ENCODE measurements around the gene CNGA2.
"Not testable (repeated sequence)": the region's sequence is repeated elsewhere in the genome, so short reads cannot be mapped to it uniquely, and the experiment has no call there.

The CNGA2 gene

DNA sequence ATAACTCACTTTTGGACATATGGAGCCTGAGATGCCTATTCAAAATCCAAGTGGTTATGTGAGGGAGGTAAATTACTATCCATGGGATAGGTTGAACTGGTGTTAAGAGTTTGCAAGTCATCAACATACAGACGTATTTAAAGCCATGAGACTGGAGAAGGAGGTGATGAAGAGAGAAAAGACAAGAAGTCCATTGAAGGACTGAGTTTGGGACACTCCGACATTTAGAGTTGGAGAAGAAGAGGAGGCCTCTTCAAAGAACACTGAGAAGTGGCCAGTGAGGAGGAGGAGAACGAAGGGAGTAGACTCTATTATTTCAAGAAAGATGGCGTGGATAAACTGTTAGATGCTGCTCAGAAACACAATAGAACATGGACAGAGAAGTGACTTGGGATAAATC lies at the start of gene CNGA2:
TSS of gene CNGA2 (plus strand) at position 301 of the 400 bp plus-strand sequence. CDS start 3,738 bp downstream, outside the sequence.
- DNase-seq (ENCODE audit: low read depth) = no peak

DNA sequence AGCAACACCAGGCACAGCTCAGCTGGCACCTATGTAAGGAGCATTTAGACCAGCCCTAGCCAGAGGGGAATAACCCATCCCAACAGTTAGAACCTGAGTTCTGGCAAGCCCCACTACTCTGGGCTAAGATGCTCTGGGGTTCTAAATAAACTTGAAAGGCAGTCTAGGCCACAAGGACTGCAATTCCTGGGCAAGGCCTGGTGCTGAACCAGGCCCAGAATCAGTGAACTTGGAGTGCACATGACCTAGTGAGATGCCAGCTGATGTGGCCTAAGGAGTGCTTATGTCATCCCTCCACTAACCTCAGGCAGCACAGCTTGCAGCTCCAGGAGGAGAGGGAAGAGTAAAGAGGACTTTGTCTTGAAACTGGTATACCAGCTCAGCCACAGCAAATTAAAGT lies 46.9 kb upstream of the CNGA2 start:
- DNase-seq (ENCODE audit: low read depth) = no peak

DNA sequence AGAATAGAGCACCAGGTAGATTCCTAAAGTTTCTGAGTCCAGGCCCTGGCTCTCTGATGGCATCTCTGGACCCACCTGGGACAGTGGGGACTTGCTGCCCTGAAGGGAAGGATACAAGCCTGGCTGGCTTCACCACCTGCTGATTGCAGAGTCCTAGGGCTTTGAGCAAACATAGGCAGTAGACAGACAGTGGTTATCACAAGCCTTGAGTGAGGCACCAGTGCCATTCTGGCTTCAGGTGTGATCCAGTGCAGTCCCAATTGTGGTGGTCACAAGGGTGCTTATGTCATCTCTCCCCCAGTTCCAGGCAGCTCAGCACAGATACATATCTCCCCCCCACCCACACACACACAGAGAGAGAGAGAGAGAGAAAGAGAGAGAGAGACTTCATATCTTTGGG lies 45.9 kb upstream of the CNGA2 start:
- no peak for DNase-seq (ENCODE audit: low read depth)

DNA sequence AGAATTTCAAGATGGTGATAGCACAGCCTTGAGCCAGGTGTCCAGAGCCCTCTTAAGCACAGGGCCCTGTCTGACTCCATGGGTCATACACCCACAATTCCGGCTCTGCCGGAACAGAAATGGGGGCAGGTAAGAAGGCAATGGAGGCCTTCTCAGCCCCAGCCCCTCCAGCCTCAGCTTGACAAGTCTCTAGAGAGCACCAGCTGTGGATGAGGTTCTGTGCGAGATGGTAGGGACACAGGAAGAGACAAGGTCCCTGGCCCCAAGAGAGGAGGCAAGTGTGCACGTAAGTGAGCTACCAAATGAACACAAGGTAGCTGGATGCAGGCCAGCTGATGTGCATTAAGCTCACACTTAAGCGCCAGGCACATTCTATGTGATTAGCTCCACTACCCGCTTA lies 41.7 kb upstream of the CNGA2 start:
- no peak for DNase-seq (ENCODE audit: low read depth)

DNA sequence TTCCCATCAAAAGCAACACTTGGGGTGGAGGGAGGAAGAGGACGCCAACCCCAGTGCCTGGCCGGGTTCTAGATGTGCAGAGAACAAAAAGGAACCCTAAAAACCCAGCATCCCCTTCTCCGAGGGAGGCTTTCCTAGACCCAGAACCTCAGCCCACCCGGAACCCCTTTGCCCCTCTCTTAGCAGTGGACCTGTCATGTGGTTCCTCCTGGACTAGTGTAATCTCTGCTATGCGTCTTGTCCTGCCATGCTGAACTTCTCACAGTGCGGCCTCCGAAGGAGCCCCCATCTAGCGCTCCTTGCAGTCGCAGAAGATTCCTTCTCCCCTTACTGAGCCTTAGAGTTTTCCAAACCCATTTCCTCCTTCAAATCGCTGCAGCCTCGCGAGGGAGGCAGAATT lies 40.4 kb upstream of the CNGA2 start:
- no peak for DNase-seq (ENCODE audit: low read depth)

DNA sequence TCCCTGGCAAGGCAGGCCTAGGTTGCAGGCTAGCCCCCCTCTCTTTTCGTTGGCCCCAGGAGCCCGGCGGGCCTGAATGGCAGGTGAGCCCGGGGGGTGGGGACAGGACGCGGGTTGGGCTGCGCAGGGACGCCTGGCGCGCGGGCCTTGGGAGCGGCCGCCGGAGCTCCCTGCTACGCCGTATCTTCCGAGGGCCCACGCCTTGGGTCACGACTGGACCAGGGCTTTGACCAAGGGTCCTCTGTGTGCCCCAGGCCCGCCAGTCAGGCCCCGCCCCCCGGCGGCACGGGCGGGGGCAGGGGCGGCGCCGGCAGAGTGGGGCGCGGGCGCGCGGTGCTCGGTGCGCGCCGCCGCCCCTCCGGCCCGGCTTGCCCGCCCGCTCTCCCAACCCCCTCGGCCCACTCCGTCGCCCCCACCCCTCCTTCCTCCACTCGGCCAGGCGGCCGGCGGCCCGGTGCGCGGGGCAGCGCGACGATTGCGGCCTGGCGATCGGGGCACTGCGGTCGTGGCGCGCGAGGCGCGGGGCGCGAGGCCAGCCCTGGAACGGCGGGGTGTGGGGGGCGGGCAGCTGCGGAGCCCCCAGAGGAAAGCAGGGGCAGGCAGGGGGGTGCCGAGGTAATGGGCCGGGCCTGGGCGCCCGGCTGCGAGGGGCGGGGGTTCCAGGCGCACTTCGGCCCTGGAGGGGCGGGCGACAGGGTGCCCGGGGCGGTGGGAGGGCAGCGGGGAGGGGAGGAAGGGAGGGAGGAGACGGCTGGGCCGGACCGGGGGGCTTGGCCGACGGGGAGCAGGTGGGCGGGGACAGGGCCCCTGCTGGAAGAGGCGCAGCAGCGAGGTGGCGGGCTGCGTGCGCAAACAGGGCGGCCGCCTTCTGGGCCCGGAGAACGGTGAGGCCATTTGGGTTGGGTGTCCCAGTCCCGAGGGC lies 39.6 kb upstream of the CNGA2 start, which contains the start of gene PRRG3:
TSS of gene PRRG3 (plus strand) at position 798 of the 922 bp plus-strand sequence. CDS start 3,357 bp downstream, outside the sequence.
- DNase-seq (ENCODE audit: low read depth) = no peak

DNA sequence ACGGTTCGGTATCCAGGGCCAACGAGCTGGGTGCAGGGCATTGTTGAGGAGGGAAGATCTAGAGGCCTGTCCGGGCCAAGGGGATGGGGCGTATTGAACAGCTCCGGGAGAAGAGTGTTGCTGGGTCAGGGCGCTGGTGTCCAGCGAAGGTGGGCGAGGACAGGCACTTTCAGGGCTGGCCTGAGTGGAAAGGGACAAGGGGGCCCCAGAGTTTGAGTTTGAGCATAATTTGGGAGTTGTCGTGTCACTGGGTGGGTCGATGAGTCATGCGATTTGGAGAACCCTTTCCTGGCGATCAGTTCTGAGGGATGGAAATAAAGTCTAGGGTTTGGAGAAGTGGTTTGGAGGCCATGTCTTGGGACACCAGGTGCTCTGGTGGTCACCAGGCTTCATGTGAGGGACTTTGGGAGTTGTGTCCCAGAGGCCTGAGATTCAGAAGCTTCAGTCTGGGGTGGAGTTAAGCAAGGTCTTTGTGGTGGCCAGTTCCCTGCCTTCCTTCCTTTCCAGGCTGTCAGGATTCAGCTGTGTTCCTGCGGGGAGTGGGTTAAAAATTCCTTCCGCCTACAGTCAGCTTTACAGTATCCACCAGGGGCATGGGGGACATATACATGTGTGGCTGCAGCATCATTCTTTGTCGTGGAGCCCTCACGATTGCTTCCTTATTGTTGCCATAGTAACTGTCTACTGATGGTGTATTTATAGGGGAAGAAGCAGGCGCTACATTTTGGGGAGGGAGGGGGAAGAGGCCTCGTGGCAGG lies 38.8 kb upstream of the CNGA2 start:
- no peak for DNase-seq (ENCODE audit: low read depth)

DNA sequence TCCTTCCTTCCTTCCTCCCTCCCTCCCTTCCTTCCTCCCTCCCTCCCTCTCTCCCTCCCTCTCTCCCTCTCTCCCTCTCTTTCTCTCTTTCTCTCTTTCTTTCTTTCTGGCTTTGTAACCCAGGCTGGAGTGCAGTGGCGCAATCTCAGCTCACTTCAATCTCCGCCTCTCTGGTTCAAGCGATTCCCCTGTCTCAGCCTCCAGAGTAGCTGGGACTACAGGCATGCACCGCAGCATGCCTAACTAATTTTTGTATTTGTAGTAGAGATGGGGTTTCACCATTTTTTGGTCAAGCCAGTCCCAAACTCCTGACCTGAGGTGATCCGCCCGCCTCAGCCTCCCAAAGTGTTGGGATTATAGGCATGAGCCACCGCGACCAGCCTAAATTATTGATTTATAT lies 37.5 kb upstream of the CNGA2 start:
- DNase-seq (ENCODE audit: low read depth) = not testable (repeated sequence)

DNA sequence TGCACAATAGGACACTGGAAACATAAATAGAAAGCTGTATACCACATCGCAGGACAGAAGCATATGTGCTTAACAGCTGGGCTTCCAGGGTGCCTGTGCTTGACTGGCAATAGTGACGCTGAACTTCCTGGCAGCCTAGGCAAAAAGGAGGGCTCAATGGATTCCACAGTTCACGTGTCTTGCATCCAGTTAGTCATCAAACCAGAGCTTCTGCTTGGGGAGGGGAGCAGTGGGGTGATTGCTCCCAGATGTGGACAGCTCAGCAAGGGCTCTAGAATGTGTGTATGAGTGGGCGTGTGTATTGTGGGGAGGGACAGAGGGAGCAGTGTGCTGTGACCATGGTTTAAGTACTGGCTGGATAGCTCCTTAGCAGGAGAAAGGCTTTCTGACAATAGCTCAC lies 37.0 kb upstream of the CNGA2 start:
- DNase-seq (ENCODE audit: low read depth) = no peak

DNA sequence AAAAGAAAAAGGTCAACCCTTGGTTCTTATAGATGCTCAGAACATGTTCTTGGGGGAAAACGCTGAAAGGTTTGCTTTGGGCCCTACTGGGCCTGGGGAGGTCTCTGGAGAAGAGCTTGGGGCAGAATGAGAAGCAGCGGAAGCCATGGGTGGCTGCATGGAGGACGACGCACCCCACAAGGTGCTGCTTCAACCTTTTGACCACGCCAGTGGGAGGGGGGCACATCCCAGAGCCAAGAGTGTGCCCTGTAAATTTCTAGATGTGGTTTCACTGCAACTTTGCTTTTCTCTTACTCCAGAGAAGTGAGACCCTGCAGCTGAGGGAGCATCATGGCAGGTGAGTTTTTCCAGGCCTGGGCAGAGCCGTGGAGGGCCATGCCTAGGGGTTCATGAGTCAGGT lies 36.1 kb upstream of the CNGA2 start:
- no peak for DNase-seq (ENCODE audit: low read depth)

DNA sequence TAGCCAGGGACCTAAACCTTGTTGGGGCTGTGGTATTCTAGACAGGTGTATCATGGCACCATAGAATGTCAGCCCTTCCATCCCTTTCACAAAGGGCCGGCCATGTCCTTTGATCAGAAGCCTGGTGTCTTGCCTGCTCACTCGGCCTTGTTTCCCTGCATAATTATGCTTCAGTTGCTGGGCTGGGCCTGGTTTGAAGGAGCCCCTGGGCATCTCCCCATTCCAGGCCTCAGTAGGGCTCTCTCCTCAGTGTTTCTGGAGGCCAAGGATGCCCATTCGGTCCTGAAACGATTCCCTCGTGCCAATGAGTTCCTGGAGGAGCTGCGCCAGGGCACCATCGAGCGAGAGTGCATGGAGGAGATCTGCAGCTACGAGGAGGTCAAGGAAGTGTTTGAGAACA lies 34.8 kb upstream of the CNGA2 start:
- no peak for DNase-seq (ENCODE audit: low read depth)

DNA sequence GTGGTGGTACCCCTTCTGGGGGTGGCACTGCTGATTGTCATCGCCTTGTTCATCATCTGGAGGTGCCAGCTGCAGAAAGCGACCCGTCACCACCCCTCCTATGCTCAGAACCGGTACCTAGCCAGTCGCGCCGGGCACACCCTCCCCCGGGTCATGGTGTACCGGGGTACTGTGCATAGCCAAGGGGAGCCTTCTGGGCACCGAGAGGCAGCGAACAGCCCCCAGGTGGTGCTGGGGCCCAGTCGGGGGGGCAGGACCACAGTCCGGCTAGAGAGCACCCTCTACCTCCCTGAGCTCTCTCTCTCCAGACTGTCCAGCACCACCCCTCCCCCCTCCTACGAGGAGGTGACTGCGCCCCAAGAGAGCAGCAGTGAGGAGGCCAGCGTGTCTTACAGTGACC lies 34.0 kb upstream of the CNGA2 start:
- no peak for DNase-seq (ENCODE audit: low read depth)

DNA sequence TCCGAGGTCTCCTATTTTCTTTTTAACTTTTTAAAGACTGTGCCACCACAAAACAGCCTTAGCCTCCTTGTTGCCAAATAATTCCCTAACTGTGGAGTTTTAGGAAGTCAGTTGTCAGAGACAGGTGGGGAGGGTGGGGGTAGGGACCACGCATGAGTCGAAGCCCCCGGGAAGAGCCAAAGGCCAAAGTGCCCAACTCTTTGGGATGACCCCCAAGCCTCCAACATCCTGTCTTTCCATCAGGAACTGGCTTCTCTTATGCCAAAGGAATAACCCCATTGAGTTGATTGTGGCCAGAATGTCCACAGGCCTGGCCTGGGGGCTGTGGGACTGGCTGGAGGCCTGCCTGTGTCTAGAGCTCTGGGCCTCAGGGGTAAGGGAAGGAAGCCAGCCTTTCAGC lies 33.5 kb upstream of the CNGA2 start:
- no peak for DNase-seq (ENCODE audit: low read depth)

DNA sequence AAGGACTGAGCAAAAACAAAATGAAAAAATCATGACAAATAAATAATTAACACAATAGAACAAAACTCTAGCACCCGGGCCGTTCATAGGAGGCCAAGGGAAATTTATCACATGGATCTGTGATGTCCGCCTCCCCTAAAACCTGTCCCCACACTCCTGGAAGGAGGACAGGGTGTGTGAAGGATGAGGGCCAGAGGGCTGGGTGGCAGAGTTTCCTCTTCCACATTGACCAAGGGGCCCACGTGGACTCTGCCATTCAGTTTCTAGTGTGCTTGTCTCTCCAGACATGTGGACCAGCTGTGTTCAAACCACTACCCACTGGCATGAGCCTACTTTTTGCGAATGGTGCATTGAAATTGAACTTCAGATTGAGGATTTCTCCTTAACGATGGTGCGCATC lies 33.0 kb upstream of the CNGA2 start:
- no peak for DNase-seq (ENCODE audit: low read depth)

DNA sequence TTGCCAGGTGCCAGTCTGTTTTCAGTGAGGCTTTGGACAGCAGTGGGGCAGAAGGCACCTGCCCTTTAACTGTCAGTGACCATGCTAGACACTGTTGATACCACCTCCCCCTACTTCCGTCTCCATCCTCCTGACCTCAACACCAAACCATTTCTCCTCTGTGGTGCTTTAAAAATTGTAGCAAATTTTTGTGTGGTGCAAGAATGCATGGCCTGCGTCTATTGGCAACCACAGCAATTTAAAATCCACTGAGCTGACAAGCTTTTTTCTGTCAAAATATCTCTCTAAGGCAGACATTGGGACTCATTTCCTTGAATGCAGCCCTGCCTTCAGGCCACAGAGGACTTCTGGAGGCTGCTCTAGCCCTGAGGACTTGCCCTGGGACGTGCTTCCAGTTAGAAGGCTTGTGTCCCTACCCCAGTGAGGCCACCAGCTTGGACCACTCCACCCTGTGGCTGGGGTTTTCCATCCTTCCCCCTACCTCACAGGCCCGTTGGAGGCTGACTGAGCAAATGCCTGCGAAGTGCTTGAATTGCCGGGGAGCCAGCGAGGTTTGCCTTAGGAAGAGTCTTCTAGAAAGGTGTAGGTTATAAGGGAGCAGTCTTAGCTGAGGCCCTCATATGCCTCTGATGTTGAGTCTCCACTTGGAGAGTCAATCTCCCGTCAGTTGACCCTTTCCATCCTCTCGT lies 32.4 kb upstream of the CNGA2 start:
- DNase-seq (ENCODE audit: low read depth) = no peak

DNA sequence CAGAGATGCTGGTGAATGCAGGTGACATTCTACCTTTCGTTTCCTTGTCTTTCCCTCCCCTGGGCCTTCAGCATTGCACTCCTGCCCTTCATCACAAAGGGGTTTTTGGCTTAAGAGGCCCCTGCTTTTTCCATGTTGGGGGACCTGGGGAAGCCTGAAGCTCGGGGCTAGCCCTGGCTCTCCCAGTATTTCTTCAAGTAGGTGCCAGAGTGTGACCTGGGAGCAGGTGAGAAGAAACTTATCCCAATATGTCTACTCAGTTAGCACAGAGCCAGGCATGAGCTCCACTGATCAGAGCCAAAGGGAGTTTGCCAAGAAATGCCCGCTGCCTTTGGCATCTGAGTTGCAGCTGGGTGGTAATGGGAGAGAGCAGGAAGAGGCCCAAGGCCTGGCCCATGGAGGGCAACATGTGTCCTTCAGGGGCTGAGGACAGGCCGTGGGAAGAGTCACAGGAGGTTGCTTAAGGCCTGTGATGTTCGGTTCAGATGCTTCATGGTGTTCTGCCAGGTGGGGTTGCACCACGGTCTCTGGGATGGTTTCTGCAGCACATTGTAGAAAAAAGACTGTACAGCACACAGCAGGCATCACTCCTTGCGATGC lies 31.7 kb upstream of the CNGA2 start:
- no peak for DNase-seq (ENCODE audit: low read depth)

DNA sequence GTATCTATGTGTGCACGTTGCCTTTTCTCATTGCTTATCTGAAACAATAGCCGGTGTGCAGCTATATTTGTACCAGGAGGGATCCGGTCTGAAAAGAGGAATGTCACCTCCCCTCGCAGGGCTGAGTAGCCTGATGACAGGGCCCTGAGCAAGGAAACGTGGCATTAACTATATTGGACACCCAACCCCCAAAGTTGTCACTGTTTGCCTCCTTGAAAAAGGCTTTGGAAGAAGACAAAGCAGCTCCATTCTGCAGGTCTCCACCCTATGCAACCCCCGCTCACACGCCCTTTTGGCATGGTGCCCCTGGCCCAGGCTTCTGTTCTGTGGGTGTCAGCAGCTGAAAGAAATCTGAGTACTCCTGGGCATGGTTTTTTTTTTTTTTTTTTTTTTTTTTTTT lies 31.1 kb upstream of the CNGA2 start:
- DNase-seq (ENCODE audit: low read depth) = no peak

DNA sequence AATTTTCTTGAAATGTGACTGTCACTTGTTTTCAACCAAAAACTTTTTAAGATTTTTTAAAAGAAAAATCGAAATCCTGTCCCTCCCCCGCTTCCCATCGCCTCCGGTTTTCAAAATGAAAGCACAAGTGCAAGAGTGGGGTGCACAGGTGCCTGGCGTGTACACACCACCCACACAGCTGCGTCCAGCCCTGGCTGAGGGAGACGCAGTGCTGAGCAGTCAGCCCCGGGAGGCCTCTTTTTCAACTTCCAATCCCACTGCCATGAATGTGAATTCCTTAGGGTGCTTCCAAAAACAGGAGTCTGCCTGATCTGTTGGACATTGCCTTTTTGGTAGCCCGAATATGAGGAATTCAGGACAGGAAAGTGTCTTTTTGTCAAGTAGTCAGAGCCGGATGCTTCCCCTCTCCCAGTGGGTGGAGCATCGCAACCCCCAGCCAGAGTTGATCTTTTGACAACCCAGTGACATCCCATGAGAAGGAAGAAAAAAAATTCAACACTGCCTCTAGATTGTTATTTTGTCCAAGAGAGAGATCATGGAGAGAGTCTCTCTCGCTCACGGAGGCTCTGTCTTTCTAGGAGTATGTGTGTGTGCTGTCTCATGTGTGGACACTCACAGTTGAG lies 30.4 kb upstream of the CNGA2 start:
- DNase-seq (ENCODE audit: low read depth) = no peak

DNA sequence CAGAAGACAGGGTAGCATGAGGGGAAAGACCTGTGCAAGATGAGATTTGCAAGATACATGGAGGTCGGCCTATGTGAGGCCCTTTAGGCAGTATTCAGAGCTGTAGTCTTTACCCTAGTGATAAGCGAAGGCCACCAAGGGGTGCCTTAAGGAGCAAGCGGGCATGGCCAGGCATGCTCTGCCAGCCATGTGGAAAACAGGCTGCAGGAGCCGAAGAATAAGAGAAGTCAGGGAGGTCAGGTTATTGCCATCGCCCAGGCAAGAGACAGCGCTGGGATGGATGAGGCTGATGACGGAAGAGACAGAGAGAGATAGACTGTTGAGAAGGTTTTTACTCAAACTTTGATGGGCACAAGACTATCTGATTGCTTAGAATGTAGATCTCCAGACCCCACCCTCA lies 25.7 kb upstream of the CNGA2 start:
- no peak for DNase-seq (ENCODE audit: low read depth)

DNA sequence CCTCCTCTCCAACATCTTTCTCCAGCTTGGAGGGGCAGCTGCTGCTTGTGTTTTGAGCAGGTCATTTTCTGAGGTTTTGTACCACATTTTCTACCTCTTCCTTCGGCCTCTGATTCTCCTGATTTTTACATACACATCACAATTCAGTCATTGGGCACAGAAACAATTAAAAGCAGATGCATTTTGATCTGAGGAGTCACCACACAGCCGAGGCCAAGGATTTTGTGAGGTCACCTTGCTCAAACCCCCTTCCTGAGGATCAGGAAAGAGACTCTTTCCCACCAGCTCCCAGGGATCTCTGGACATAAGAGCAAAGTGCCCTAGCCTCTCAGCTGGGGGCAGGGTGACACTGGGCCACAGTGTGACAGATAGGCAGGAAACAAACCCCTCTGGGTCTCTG lies 24.1 kb upstream of the CNGA2 start:
- DNase-seq (ENCODE audit: low read depth) = no peak

DNA sequence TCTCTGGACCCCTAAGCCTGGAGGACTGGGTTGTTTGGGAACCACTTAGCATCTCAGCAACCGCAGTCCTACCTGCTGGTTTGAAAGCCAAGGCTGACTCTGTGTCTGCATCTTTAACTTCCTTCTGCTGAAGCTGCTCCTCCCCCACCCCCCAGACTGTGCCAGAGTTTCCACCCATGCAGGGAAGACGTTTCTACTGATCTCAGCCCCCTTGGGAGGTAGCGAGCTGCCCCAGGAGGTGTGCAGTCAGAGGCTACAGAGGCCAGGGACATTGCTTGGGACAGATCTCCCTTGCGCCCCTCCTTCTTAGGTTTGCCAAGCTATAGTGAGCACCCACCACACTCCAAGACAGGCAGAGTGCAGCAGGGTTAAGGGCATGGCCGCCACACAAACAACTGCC lies 23.4 kb upstream of the CNGA2 start:
- DNase-seq (ENCODE audit: low read depth) = no peak

DNA sequence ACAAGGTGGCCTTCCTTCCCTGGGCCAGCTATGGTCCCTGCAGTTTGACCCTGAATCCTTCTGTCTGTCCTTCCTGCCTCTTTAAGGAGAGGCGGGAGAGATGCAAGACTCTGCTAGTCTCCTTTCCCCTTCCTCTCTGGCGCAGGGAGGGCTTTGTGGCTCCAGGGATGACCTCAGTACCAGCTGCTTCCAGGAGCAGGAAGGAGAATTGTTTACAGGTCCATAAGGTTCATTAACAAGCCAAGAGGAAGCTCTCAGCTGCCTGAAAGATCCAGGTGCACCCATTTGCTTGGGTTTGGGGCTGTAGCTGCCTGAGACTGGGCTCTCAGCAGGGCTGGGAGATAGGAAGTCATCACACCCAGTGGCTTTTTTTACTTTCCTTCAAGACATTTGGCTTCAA lies 22.8 kb upstream of the CNGA2 start:
- no peak for DNase-seq (ENCODE audit: low read depth)

Data from stimulated activated CD8-positive, alpha-beta memory T cell treated with anti-CD3 and anti-CD28 coated beads, Interleukin-7, amount 100 ng/mL, for 24 hours (primary cell).